Brain microvascular endothelial cell (primary cell): ENCODE results near the gene PPM1M.

Experiments used
- DNase-seq: peaks from one replicate; pipeline ENCODE4 v3.0.0-alpha.2; 2020
- H3K27ac ChIP-seq: fragments of 250-450 bp; sonication (Bioruptor Pico); 2 replicates; pipeline ENCODE4 v1.5.1; 2020; ENCODE audit warnings: mild to moderate bottlenecking, moderate library complexity
- H3K27me3 ChIP-seq: fragments of 250-450 bp; sonication (Bioruptor Pico); replicated peaks from 2 replicates; pipeline ENCODE4 v1.5.1; 2020; ENCODE audit warnings: mild to moderate bottlenecking
- H3K36me3 ChIP-seq: fragments of 250-450 bp; sonication (Bioruptor Pico); replicated peaks from 2 replicates; pipeline ENCODE4 v1.5.1; 2020; ENCODE audit warnings: mild to moderate bottlenecking
- H3K4me3 ChIP-seq: 2 replicates; pipeline ENCODE4 v1.5.1; 2011; ENCODE audit warnings: low read depth, mild to moderate bottlenecking, control low read depth, low read length, moderate library complexity
- CTCF ChIP-seq: IDR thresholded peaks from 2 replicates; pipeline ENCODE4 v1.5.1; 2011; ENCODE audit warnings: low read depth, mild to moderate bottlenecking, moderate library complexity, low read length, control low read depth, inconsistent platforms; ENCODE audit errors: missing control alignments
- in situ Hi-C: cut with HindIII; loops from 2 replicates; pipeline ENCODE4 v1.10.0; 2017; ENCODE audit warnings: low sequenced_read_pairs, low pct_ligation_motif_present

The PPM1M gene

GRCh38 chr3:52297242-52298148 lies 51.9 kb downstream of the PPM1M start:
- Histone ChIP-seq H3K4me3 (no peak overlapping the region), H3K27me3 (no peaks in the 10 kb centered on the region), H3K36me3 (peaks cover 3% of the 10 kb centered on the region), H3K27ac (no peak overlapping the region)
- in situ Hi-C loops, result no loop called here
- no peak for DNase-seq
- TF ChIP-seq CTCF, result no peak

- peak; percentile 12 for TF ChIP-seq CTCF
- in situ Hi-C loops, result no loop called here
- Histone ChIP-seq H3K36me3 (no peaks in the 10 kb centered on the region), H3K4me3 (no peak overlapping the region), H3K27me3 (no peaks in the 10 kb centered on the region), H3K27ac (no peak overlapping the region)
- no peak for DNase-seq
Observed at GRCh38 chr3:52298149-52299098, 52.9 kb downstream of the PPM1M start.

DNA sequence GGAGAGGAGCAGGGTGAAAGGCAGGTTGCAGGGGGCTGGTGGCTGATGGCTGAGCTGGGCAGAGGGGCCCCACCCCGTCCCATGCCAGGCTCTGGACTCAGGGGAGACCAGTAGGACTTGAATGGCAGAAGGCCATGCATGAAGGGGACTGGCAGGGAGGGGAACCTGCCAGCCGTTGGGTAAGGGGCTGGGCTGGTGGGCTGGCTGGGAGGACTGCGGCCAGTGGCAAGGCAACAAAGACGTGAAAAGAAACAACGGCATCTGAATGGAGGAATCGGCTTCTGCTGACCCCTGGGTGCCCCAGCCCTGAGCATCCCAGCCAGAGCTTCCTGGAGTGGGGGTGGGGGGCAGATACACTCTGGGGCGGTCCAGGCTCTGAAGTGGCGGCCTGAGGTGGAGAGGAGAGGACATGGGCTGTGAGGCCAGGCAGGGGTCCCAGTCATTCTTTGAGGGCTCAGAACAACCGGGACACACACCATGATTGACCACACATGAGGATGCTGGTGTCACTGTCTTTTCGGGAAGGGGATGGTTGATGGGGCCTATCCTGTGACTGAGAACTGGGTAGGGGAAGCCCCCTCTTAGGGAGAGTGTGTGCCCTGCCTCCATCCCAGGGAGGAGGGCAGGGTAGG lies 53.8 kb downstream of the PPM1M start:
- TF ChIP-seq CTCF, result no peak
- in situ Hi-C loops, result no loop called here
- DNase-seq, result no peak
- no peak overlapping the region for H3K27ac ChIP-seq
- H3K36me3 ChIP-seq, result no peaks in the 10 kb centered on the region
- no peaks in the 10 kb centered on the region for H3K27me3 ChIP-seq
- no peak overlapping the region for H3K4me3 ChIP-seq
